Lung microvascular endothelial cell (primary cell): ENCODE results near the gene TBX2. TPM values are rescaled to one million over a fixed set of nuclear protein-coding genes. Genes with fewer than 3 reads are reported as not detected.
"Not testable (repeated sequence)": the region's sequence is repeated elsewhere in the genome, so short reads cannot be mapped to it uniquely, and the experiment has no call there.

Source experiments
- DNase-seq, 2 donors: peaks; one replicate each; pipeline versions ENCODE4 v3.0.0 to v3.0.0-alpha.2; 2010; ENCODE audit warnings: low read depth in 2 of 2
- total RNA-seq: library from RNA; depleted of rRNA; stranded (reverse); fragments of >200 nt; gene quantifications from 2 replicates; pipeline ENCODE4 v1.2.1, GENCODE V29; 2014

Gene TBX2
- total RNA-seq: under 0.01 TPM in 2 replicates

DNA sequence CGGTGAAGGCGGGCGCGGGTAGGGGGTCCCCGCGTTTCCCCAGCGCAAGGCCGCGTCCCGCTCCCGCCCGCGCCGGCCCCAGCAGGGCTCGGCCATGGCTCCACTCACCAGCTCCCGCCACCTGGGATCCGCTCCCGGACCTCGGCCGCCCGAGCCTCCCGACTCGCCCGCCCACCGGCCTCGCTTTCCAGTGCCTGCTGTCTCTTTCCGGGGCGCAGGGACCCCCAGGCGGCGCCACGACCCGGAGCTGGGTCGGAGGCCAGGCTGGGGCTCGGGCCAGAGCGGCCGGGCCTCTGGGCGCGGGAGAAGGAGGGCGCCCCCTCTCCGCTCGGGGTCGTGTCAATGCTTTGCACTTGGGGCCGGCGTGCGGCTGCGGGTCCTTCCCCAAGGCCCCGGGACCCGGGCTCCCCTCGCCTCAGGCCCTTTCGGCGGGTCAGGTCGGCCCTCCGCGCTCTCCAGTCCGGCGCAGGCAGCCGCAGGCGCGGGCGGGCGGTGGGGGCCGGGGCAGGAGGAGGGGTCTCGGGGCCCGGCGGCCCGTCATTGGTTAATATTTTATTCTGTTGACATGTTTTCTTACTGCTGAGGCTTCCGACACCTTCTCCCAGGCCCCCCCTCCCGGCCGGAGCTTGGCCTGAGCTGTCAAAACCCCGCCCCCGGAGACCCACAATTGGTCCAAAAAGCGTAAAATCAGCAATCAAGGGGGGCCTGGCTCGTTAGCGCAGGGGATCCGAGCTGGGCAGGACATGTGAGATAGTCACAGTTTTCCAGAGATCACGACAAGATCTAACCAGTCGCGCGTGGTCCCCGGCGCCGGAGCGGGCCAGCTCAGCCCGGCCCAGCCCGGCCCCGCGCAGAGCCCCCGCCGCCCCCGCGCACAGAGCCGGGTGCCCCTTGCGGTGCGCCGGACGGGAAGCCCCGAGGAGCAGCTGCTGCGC, at the start of gene TBX2:
Gene TBX2, plus strand, starts transcription at position 713 of the 935 bp plus-strand sequence. CDS start 334 bp downstream, outside the sequence.
- DNase-seq: no peak

DNA sequence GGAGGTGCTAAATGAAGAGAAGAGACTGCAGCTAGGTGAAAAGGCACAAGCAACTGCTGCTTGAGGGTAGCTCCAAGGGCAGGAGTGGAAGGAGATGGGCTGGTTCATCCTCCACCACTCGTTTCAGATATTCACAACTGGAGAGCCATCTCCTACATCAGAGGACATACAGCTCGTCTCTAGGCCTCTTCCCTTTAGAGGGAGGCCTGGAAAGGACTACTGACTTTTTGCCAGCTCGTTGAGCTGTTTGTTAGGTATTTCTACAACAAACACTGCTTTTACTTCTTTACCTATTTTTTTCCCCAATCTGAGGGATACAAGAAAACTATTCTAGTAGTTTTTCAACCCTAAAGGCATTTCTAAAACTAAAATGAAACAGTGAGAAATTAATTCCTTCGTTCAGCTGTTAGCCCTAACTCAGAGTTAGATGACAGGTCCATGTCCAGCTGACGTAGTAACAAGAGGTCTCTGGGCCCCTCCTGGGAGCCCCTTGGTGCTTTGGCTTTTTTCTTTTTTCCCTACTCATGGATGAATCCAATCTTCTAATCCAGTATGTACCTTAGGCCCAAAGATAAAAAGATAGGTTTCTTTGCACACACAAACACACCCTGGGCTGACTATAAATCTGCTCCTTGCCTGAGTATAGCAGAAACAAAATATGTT, 47.8 kb upstream of the TBX2 start:
- no peak for DNase-seq

DNA sequence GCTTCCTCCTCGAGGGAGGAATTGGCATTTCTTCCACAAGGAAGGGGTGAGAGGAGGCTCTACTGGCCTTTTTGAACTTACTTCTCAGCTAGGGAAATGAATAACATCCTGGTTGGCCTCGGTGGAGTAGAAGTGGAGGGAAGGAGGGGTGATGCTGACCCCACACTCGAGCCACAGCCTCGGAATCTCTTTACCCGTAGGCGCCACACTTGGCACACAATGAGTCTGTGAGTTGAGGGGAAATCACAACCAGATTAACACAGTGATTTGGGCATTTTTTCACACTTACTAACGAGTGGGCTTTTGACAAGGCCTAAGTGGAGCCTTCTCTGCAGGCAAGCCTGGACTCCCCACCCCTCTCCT, 47.3 kb upstream of the TBX2 start:
- DNase-seq: peak in 1 of 2 donors; percentile 72

DNA sequence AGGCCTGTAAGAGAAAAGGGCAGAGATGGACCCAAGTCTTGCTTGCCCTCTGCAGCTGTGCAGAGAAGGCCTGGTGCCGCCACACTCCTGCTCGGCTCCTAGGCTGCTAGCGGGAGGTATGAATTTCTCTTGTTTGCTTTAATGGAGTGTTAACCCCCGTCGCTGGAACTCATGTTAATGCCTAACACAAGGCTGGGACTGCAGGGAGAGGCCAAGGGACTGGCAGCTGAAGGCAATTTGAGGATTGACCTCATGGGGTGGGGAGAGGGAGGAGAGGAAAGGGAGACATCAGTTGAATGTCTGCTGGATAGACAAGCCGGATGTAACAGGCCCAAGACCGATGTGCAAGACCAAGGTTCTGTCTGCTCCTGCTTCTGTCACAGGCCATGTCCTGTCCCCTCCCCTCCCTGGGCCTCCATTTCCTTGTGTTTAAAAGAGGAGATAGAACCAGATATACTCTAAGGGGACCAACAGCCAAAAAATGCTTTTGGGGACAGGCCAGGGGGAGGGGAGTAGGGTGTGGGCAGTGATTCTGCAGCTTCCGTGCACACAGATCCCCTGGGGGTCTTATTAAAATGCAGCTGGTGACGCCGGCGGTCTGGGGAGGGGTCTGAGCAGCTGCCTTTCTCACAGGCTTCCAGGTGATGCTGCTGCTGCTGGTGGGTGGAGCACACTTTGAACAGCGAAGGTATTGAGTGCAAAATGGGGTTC, 46.7 kb upstream of the TBX2 start:
- DNase-seq: no peak

DNA sequence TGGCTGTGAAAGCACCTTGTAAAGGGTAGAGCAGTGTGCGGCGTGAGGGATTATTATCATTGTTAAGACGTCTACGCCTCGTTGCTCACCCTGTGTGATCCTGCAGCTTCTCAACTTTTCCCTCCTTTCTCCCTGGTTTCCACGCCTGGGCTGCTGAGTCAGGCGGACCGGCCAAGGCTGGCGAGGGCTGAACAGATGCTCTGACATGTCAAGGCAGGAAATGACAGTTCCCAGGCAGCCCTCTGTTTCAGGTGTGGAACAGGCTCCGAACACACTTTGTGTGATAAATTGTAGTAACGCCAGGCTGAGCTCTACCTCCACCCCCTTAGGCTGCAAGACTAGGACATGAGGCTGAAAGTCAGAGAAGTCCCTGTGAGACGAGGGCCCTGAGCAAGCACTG, 46.0 kb upstream of the TBX2 start:
- DNase-seq: no peak

DNA sequence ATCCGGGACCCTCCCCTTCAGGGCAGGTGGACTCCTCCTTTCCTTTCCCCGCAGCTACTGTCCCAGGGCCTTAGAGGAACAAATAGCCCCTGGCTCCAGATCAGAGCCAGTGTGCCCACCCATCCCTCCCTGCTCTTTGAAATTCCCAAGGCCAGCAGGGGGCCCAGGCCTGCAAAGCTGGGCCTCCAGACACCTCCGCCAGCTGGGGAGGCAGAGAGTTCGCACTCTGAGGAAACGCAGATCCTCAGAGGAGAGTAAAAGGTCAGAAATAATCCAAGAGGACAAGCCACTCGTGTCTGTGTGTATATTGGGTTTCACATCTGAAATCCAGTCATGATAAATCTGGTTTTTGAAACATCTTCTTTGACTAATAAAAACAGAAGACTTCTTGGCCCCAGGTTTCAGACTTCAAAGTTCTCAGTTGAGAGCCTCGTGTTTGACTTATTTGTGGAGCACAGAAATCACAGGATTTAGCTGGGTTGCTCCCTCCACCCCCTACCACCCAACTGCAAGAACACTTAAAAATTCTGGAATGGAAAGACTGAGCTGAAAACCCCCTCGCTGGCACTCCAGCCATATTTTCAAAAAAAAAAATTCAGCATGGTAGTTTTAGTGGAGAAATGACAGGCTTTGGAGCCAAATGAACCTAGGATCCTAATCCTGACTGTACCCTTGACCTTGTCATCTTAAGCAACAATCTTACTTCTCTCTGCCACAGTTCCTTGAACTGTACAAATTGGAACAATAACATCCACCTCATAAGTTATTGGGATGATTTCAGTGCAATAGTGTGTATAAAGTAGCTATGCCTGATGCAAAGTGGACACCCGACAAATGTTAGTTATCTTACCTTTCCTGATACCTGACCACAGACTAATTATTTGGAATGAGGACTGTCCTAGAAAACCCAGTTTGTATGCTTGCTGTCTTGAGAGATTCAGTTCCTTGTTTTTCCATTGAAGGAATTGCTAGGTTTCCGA, 44.5 kb upstream of the TBX2 start:
- DNase-seq: no peak

DNA sequence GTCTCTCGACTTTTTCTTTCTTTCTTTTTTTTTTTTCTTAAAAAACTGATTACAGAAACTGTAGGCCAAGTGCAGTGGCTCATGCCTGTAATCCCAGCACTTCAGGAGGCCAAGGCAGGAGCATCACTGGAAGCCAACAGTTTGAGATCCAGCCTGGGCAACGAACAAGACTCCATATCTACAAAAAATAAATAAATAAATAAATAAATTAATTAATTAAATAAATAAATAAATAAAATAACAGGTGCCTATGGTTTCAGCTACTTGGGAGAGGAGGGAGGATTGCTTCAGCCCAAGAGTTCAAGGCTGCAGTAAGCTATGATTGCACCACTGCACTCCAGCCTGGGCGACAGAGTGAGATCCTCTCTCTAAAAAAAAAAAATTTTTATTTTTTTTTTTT, 42.6 kb upstream of the TBX2 start:
- DNase-seq: not testable (repeated sequence)

DNA sequence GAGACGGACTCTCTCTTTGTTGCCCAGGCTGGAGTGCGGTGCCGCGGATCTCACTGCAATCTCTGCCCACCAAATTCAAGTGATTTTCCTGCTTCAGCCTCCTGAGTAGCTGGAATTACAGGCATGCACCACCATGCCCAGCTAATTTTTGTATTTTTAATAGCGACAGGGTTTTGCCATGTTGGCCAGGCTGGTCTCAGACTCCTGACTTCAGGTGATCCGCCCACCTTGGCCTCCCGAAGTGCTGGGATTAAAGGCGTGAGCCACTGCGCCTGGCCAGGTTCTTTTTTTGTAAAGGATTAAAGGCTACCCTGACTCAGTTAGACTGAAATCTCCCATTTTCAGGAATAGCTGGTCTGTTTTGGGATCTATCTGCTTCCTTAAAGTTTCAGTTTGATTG, 40.1 kb upstream of the TBX2 start:
- DNase-seq: not testable (repeated sequence)

DNA sequence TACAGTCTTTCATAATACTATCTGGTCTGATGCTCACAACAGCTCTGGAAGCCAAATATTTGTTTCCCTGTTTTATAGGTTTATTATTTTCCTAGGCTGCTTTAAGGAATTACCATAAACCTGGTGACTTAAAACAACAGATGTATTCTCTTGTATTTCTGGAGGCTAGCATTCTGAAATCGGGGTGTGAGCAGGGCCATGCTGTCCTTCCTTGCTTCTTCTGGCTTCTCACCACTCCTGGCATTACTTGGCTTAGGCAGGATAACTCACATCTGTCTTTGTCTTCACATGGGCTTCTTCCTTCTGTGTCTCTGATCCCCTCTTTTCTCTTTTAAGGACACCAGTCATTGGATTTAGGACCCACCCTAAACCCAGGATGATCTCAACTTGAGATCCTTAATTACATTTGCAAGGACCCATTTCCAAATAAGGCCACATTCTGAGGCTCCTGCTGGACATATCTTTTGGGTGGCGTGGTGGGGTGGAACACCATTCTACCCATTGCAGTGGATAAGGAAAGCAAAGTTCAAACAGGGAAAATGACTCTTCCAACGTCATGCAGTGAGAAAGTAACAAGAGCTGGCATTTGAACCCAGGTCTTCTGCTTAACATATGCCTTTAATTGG, 39.2 kb upstream of the TBX2 start:
- no peak for DNase-seq

DNA sequence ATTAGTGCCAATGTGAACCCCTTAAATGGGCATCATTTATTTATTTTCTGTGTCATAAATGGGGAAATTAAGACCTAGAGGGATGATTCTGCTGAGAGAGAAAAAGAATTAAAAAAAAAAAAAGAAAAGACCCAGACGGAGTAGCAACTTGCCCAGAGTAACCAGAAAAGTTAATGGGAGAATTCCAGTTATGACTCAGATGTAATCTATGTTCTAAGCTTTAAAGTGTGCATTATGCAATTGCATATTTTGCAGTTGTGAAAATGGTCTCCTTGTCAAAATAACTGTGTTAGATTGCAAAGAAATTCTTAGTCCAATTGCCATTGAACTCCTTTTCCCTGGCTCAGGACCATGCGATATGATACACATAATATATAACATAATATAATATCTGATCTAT, 38.6 kb upstream of the TBX2 start:
- no peak for DNase-seq

DNA sequence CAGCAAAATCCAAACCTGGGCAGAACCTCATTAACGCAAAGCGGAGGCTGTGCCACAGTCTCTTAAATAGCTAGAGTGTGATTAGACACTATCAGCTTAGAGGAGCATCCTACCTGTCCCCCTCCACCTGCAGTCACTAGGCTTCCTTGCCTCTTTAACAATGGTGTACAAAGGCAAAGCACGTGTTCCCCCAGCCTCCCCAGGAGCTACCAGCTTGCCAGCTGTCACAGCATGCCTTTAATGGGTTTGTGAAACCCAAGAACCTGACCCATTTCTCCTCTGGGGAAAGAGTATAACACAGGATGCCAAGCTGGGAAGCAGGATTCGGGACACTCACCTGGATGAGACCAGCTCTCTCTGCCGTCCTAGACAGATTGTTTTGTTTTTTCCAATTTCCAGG, 37.2 kb upstream of the TBX2 start:
- DNase-seq: no peak

DNA sequence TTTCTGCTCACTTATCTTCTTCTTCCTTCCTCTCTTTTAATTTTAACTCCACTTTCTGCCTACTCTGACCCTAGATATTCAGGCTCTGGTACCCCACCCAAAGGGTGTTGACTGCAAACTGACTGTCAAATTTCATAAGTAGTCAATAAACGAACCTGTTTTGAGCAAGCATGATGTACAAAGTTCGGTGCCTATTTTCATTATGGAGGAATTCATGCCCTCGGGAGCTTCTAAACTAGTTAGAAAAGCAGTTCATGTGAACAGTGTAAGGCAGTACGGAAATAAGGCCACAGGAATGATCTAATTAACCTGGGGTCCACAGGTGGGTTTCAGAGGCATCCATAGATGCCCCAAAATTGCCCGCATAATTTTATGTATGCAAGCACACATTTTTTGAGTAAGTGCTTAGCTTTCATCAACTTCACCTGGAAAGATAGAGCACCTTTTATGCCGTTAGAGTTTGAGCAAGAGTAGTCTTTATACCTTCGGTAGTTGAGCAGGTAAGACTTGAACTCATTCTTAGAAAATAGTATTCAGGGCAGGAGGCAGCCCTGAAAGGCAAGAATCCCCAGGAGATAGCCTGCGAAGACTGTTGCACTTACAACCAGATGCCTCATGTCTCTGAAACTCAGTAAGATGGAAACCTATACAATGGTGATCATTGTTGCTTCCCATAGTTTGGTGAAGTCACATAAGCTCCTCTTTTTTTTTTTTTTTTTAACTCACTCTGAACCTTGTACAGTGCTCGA, 36.6 kb upstream of the TBX2 start:
- no peak for DNase-seq

DNA sequence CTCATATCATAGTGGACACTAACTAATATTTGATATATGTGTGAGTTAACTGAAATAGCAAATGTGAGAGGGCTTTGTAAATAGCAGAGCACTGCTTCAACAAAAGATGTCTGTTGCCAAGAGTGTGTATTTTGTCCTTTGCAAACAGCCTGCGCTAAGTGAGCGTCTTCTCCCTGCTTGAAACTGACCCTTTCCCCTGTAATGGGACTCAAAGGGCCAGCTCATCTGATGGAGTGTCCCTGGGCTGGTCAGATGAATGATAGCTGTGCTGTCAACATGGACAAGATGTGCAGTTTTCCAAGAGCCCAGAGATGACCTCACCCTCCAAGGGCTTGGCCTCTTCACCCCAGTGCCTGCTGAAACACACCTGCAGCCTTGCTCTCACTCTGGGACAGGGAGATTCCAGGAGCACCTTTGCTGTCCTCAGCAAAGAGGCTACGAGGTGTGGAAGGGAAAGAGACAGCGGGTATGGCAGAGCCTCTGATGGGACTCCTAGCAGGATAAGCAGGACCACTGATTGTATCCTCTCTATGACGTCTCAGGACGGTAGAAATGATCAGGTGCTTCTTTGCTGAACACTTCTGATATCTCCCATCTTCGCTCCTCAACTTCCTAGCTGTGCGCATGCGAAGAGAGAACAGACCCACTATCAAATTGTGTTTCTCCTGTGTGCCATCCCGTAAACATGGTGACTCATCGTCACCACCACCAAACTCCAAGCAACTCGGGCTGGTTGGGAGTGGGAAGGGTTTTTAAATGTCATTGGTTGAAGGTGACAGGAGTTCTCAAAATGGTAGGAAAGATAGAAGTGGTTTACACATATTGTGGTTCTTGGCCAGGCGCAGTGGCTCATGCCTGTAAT, 35.8 kb upstream of the TBX2 start:
- no peak for DNase-seq

DNA sequence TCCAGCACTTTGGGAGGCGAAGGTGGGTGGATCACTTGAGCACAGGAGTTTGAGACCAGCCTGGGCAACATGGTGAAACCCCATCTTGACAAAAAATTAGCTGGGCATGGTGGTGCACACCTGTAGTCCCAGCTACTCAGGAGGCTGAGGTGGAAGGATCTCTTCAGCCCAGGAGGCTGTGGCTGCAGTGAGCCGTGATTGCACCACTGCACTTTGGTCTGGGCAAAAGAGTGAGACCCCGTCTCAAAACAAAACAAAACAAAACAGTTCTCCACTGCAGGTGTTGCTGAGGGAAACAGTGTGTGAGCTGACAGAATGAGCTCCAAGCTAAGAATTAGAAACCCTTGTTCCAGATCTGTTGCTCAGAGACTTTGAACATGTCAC, 35.2 kb upstream of the TBX2 start:
- DNase-seq: no peak

DNA sequence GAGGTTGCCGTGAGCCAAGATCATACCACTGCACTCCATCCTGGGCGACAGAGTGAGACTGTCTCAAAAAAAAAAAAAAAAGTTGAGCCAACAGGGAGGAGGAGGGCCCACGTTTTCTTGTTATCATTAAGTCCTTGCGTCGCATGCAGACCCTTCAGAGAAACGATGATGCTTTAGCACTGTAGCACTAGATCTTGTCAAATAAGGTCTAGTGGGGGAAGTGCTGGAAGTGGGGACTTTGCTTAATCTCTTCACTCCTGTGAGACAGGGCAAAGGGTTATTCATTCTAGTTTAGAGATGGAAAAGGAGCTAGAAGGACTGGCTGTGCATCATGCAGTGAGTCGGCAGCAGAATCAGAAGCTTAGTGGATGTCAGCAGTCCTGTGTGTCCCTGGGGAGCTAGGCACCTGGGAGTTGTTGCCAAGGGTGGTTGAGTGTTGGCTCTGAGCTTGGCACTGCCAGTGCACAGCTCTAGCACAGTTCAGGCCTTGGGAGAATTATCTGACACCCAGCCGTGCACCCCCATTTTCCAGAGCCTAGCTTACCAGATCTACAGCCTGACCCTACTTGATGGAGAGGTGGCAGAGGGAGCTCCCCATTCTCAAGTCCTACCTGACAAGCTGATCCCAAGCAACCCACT, 33.4 kb upstream of the TBX2 start:
- no peak for DNase-seq

DNA sequence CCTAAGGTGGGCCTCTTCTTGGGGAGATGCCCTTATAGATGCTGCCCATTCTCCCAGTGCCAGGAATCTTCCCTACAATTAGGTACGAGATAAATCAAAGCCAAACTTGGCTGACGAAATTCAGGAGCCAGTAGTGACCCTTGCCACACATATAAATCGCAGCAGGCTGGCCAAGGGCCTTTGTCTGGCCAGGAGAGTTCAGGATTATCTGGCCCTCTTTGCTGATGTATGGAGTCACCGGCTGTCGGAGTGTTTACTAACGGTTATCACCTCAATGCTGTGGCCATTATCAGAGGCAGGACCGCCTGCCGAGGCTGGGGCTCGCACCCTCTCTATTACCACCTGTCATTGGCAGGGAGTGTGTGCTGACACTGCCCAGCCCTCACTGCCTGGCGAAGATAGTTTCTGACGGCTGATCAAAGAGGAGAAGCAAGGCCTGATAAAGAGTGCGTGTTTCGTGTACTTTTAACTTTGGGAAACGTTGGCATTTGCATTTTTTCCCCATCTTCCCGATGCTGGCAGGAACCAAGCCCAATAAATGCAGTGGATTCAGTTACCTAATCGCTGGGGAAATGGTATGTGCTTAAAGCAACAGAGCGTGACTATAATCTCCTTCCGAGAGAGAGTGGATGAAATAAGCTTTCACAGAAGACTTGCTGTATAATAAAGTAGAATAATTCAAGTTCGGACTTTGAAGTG, 32.8 kb upstream of the TBX2 start:
- DNase-seq: no peak

DNA sequence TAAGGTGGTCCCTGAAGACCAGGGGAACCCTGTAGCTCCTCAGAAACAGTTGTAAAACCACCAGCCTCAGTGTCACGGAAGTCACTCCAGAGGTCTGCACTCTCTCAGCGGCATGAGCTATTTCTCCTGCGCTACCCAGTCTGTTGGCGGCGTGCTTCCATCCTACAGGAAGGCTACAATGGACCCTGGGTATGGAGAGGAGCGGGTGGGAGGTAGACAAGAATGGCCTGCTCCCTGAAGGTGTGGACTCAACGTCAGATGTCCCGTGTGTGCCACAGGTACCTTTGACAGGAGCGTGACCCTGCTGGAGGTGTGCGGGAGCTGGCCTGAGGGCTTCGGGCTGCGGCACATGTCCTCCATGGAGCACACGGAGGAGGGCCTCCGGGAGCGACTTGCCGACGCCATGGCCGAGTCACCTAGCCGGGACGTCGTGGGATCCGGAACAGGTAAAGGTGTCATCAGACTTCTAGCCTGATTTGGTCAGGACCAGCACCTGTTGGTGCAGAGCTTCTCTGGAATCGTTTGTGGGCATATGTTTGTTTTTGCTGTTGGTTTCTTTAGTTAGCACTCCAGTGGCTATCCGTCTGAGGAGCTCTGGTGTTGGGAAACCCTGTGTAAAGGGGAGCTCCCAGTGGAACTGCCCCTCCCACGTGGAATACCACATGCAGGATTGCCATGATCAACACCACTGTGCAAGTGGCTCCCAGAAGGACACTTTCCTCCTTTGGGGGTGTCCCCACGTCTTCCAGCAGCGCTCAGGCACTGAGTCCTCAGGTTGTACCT, 31.4 kb upstream of the TBX2 start:
- DNase-seq: no peak
